Measurements from ENCODE around the gene RPRML. TPM values are rescaled to one million over a fixed set of nuclear protein-coding genes. Genes with fewer than 3 reads are reported as not detected.
"Not testable (repeated sequence)": the region's sequence is repeated elsewhere in the genome, so short reads cannot be mapped to it uniquely, and the experiment has no call there.

RPRML gene
- total RNA-seq (not detected), polyA plus RNA-seq (not detected), total RNA-seq (not detected)

DNA sequence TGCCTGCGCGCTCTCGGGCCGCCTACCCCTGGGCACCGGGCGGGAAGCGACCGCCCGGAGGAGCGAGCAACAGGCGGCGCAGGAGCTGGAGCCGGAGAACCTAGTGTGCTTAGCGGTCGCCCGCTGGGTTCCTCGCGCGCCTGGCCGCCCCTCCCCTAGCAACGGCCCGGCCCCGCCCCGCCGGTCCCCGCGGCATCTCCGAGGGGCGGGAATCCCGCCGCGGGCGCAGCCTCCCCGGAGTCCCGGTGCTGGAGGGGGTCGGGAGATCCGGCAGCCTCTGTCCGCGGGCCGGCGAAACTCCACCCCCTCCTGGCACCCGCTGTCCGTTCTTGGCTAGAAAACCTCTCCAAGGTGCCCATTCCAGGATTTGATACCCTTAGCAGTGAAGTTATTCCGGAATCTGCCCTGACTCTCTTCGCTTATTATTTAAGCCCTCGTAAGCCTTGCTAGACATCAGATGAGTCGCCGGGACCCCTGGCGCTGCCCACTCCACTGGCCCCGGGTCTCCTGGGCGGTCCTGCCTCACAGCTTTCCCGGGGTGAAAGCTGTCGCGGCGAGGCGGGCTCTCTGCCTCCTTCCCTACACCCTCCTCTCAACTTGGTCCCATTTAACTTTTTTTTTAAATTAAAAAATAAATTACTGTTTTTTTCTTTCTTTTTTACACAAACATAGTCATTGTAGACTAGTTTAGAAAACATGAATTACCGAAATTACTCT is at the start of gene RPRML:
Gene RPRML, minus strand, starts transcription at position 107 of the 717 bp plus-strand sequence. CDS start 246 bp downstream, outside the sequence.
- H3K27ac Mint-ChIP-seq: peak within 1 kb of the TSS in 2 of 9 donors; percentile 38 to 51
- Histone ChIP-seq H3K4me1 (ENCODE audit: control insufficient read depth in 2 of 2, insufficient read depth in 2 of 2, low read length in 2 of 2) (peaks cover 4 to 6% of the 10 kb centered on the region in 2 donors), H3K9me3 (ENCODE audit: control insufficient read depth in 2 of 3, low read length in 3 of 3) (no peaks in the 10 kb centered on the region), H3K36me3 (ENCODE audit: control insufficient read depth in 2 of 3, insufficient read depth in 3 of 3, low read length in 3 of 3) (no peaks in the 10 kb centered on the region), H3K27ac (ENCODE audit: low read depth, low read length) (no peak within 1 kb of the TSS), H3K4me3 (ENCODE audit: low read length) (peak within 1 kb of the TSS; percentile 50), H3K27me3 (ENCODE audit: control insufficient read depth in 2 of 2, insufficient read depth in 2 of 2, low read length in 2 of 2) (peaks cover 0 to 9% of the 10 kb centered on the region in 2 donors)
- ChIA-PET POLR2A (no interaction called here), CTCF (no interaction called here)
- DNase-seq: peak in 2 of 9 donors; percentile 8 to 50
- intact Hi-C loops (cut with micrococcal nuclease): no loop called here
- peaks cover 43 to 56% (median 49%) of the 10 kb centered on the region in 5 donors for H3K27me3 Mint-ChIP-seq
- peaks cover 8 to 22% (median 15%) of the 10 kb centered on the region in 7 donors for H3K4me1 Mint-ChIP-seq
- peaks cover 0 to 21% (median 16%) of the 10 kb centered on the region in 5 donors for H3K36me3 Mint-ChIP-seq
- H3K9me3 Mint-ChIP-seq: peaks cover 0 to 2% (median 0%) of the 10 kb centered on the region in 11 donors
- peak within 1 kb of the TSS; percentile 76 to 91 (median 83) for H3K4me3 Mint-ChIP-seq
- ATAC-seq: peak; percentile 42

DNA sequence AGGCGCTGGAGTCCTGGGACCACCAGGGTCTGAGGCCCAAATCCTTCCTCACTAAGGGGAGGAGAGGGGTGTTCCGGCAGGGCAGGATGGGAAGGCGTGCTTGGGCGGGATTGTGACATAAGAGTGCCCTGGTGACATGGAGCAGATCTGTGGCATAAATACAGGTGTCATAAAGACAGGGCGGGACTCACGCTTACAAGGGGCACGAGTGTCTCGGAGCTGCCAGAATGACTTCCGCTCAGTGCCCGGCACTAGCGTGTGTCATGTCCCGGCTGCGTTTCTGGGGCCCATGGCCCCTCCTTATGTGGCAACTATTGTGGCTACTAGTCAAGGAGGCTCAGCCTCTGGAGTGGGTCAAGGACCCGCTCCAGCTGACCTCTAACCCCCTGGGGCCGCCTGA is 37.9 kb upstream of the RPRML start:
- intact Hi-C loops (cut with micrococcal nuclease); H3K27ac ChIP-seq (ENCODE audit: low read depth, low read length); H3K9me3 Mint-ChIP-seq; H3K4me3 ChIP-seq (ENCODE audit: low read length); DNase-seq; H3K9me3 ChIP-seq (ENCODE audit: control insufficient read depth in 2 of 3, low read length in 3 of 3); H3K36me3 ChIP-seq (ENCODE audit: control insufficient read depth in 2 of 3, insufficient read depth in 3 of 3, low read length in 3 of 3); H3K27ac Mint-ChIP-seq; ATAC-seq; H3K4me1 ChIP-seq (ENCODE audit: control insufficient read depth in 2 of 2, insufficient read depth in 2 of 2, low read length in 2 of 2); H3K27me3 ChIP-seq (ENCODE audit: control insufficient read depth in 2 of 2, insufficient read depth in 2 of 2, low read length in 2 of 2); POLR2A ChIA-PET; H3K4me3 Mint-ChIP-seq; CTCF ChIA-PET; H3K27me3 Mint-ChIP-seq: not testable (repeated sequence)
- Mint-ChIP-seq H3K36me3 (peaks cover 0 to 13% (median 4%) of the 10 kb centered on the region in 5 donors), H3K4me1 (peaks cover 0 to 15% (median 8%) of the 10 kb centered on the region in 7 donors)

DNA sequence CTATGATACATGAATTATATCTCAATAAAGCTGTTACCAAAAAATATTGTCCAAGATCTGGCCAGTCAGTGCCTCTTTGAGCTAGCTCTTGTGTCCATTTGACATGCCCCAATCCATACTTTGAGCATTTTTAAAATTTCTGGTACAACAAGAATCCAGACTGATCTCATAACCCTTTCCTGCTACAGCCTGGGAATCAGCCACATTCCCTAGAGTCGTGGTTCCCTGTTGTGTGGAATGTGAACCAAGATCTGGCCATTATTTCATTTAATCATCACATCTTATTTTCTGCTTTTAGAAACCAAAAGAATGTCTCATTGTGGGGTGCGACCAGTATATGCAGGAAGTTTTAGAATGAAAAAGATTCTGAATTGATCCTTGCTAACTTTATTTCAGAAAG is 34.3 kb upstream of the RPRML start:
- Mint-ChIP-seq H3K9me3 (no peaks in the 10 kb centered on the region), H3K4me1 (peaks cover 0 to 15% (median 8%) of the 10 kb centered on the region in 7 donors), H3K27me3 (no peaks in the 10 kb centered on the region), H3K4me3 (no peak overlapping the region), H3K36me3 (peaks cover 0 to 12% (median 0%) of the 10 kb centered on the region in 5 donors), H3K27ac (no peak overlapping the region)
- ATAC-seq (no peak), DNase-seq (no peak)
- ChIA-PET POLR2A (no interaction called here), CTCF (no interaction called here)
- Histone ChIP-seq H3K27ac (ENCODE audit: low read depth, low read length) (no peak overlapping the region), H3K4me1 (ENCODE audit: control insufficient read depth in 2 of 2, insufficient read depth in 2 of 2, low read length in 2 of 2) (no peaks in the 10 kb centered on the region), H3K36me3 (ENCODE audit: control insufficient read depth in 2 of 3, insufficient read depth in 3 of 3, low read length in 3 of 3) (no peaks in the 10 kb centered on the region), H3K4me3 (ENCODE audit: low read length) (no peak overlapping the region), H3K9me3 (ENCODE audit: control insufficient read depth in 2 of 3, low read length in 3 of 3) (no peaks in the 10 kb centered on the region), H3K27me3 (ENCODE audit: control insufficient read depth in 2 of 2, insufficient read depth in 2 of 2, low read length in 2 of 2) (no peaks in the 10 kb centered on the region)
- intact Hi-C loops (cut with micrococcal nuclease): no loop called here

DNA sequence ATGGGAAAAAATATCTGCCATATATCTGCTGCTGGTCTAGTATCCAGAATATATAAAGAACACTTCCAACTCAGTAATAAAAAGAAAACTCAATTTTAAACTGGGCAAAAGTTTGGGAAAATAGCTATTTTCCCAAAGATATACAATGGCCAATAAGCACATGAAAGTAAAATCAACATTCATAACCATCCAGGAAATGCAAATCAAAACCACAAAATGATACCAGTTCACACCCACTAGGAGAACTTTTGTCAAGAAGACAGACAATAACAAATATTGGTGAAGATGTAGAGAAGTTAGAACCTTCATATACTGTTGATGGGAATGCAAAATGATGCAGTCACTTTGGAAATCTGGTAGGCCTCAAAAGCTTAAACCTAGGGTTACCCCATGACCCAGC is 33.4 kb upstream of the RPRML start:
- ATAC-seq (no peak), DNase-seq (no peak)
- Mint-ChIP-seq H3K4me1 (peaks cover 0 to 15% (median 8%) of the 10 kb centered on the region in 7 donors), H3K27me3 (no peaks in the 10 kb centered on the region), H3K9me3 (no peaks in the 10 kb centered on the region), H3K4me3 (no peak overlapping the region), H3K36me3 (peaks cover 0 to 12% (median 0%) of the 10 kb centered on the region in 5 donors), H3K27ac (no peak overlapping the region)
- no peak overlapping the region for H3K27ac ChIP-seq (ENCODE audit: low read depth, low read length)
- no peak overlapping the region for H3K4me3 ChIP-seq (ENCODE audit: low read length)
- H3K9me3 ChIP-seq (ENCODE audit: control insufficient read depth in 2 of 3, low read length in 3 of 3): no peaks in the 10 kb centered on the region
- intact Hi-C loops (cut with micrococcal nuclease): no loop called here
- no peaks in the 10 kb centered on the region for H3K36me3 ChIP-seq (ENCODE audit: control insufficient read depth in 2 of 3, insufficient read depth in 3 of 3, low read length in 3 of 3)
- H3K4me1 ChIP-seq (ENCODE audit: control insufficient read depth in 2 of 2, insufficient read depth in 2 of 2, low read length in 2 of 2): no peaks in the 10 kb centered on the region
- ChIA-PET CTCF (no interaction called here), POLR2A (no interaction called here)
- H3K27me3 ChIP-seq (ENCODE audit: control insufficient read depth in 2 of 2, insufficient read depth in 2 of 2, low read length in 2 of 2): no peaks in the 10 kb centered on the region

DNA sequence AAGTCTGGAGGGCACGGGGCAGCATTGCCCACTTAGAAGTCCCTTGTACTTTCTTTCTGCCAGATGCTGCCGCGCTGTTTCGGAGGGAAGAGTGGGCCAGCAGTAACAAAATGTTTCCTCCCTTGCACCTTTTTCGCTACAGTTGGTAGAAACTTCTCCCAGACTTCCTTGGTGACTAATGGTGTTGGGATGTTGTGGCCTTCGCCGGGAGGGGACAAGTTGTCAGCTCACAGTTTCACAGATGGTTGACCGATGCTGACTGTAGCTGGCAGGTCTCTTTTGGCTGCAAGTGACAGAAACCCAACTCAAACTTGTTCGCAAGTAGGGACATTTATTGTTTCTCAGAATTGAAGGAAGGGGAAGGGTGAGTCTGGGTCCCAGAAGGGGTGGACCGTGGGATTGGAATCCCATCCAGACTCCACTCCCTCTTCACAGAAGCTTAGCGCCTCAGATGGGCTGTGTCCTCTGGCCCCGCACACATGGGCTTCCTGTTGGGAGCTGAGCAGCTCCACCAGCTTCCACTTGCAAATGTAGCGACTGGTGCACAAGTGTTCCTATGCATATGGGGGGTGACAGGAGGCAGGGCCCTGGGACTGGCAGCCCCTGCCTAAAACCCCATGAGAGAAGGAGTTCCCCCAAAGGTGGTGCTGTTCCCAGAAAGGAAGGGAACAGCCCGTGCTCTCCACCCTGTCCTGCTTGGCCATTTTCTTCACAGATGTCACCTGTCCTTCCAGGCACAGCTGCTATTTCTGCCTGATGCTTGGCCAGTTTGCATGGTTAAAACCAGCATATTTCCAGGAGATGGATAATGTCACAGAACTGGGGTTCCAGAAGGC is 30.9 kb upstream of the RPRML start:
- DNase-seq: no peak
- Mint-ChIP-seq H3K36me3 (peaks cover 0 to 12% (median 0%) of the 10 kb centered on the region in 5 donors), H3K27ac (no peak overlapping the region), H3K4me3 (no peak overlapping the region), H3K9me3 (no peaks in the 10 kb centered on the region), H3K27me3 (no peaks in the 10 kb centered on the region), H3K4me1 (peaks cover 0 to 15% (median 8%) of the 10 kb centered on the region in 7 donors)
- H3K9me3 ChIP-seq (ENCODE audit: control insufficient read depth in 2 of 3, low read length in 3 of 3): no peaks in the 10 kb centered on the region
- intact Hi-C loops (cut with micrococcal nuclease): loop anchor here in 1 of 2 donors (10.0 kb wide), 1 partner anchor 55 kb away; no protein-coding TSS in a partner anchor
- H3K4me3 ChIP-seq (ENCODE audit: low read length): no peak overlapping the region
- no peaks in the 10 kb centered on the region for H3K4me1 ChIP-seq (ENCODE audit: control insufficient read depth in 2 of 2, insufficient read depth in 2 of 2, low read length in 2 of 2)
- ATAC-seq: no peak
- ChIA-PET CTCF (no interaction called here), POLR2A (no interaction called here)
- no peaks in the 10 kb centered on the region for H3K27me3 ChIP-seq (ENCODE audit: control insufficient read depth in 2 of 2, insufficient read depth in 2 of 2, low read length in 2 of 2)
- no peaks in the 10 kb centered on the region for H3K36me3 ChIP-seq (ENCODE audit: control insufficient read depth in 2 of 3, insufficient read depth in 3 of 3, low read length in 3 of 3)
- H3K27ac ChIP-seq (ENCODE audit: low read depth, low read length): no peak overlapping the region

DNA sequence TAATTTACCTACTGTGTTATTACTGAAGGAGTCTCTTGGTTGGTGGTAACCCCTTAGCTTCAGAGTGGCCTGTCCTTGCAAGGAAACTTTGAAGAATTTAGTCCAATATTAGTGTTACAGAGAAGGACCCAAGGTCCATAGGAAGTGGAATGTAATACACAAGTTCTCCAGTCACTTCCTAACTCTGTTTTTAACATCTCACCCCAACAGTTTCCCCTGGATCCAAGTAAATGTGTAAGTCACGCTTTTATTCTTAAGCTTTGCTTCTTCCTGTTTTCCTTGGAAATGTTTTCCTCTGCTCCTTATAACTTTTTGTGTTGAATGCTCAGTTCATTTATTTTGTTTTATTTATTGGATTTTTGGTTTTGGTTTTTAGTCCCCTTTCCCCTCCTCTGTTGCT is 25.9 kb upstream of the RPRML start:
- Histone ChIP-seq H3K4me1 (ENCODE audit: control insufficient read depth in 2 of 2, insufficient read depth in 2 of 2, low read length in 2 of 2) (no peaks in the 10 kb centered on the region), H3K9me3 (ENCODE audit: control insufficient read depth in 2 of 3, low read length in 3 of 3) (no peaks in the 10 kb centered on the region), H3K27me3 (ENCODE audit: control insufficient read depth in 2 of 2, insufficient read depth in 2 of 2, low read length in 2 of 2) (no peaks in the 10 kb centered on the region), H3K4me3 (ENCODE audit: low read length) (no peak overlapping the region), H3K36me3 (ENCODE audit: control insufficient read depth in 2 of 3, insufficient read depth in 3 of 3, low read length in 3 of 3) (no peaks in the 10 kb centered on the region), H3K27ac (ENCODE audit: low read depth, low read length) (no peak overlapping the region)
- no peaks in the 10 kb centered on the region for H3K27me3 Mint-ChIP-seq
- ATAC-seq: no peak
- ChIA-PET CTCF (no interaction called here), POLR2A (interaction anchor here (0.6 kb wide), 1 partner anchor 1956 kb away, joined by 6 read pairs; no protein-coding TSS in a partner anchor)
- H3K4me3 Mint-ChIP-seq: no peak overlapping the region
- H3K27ac Mint-ChIP-seq: no peak overlapping the region
- intact Hi-C loops (cut with micrococcal nuclease): loop anchor here (5.0 to 10.0 kb wide), 3 partner anchors 60 to 312 kb away; no protein-coding TSS in a partner anchor
- peaks cover 0 to 10% (median 6%) of the 10 kb centered on the region in 7 donors for H3K4me1 Mint-ChIP-seq
- peaks cover 0 to 2% (median 0%) of the 10 kb centered on the region in 5 donors for H3K36me3 Mint-ChIP-seq
- H3K9me3 Mint-ChIP-seq: peaks cover 0 to 2% (median 0%) of the 10 kb centered on the region in 11 donors
- no peak for DNase-seq
